GM20431 (cell line): Measurements from ENCODE around the gene CELF4.

ENCODE experiments used
- in situ Hi-C: fragments of 300-500 bp; cut with MseI, MboI; formaldehyde crosslinking; loops from one replicate; pipeline ENCODE4 v1.15.0; 2020; ENCODE audit warnings: low sequenced_read_pairs; ENCODE audit not compliant: unreplicated experiment

The CELF4 gene

GRCh38 chr18:37336568-37337285 is 228.9 kb downstream of the CELF4 start:
- in situ Hi-C loops, result no loop called here

GRCh38 chr18:37335409-37335736 is 230.2 kb downstream of the CELF4 start:
- in situ Hi-C loops, result no loop called here

GRCh38 chr18:37334631-37335408 is 230.8 kb downstream of the CELF4 start:
- in situ Hi-C loops, result no loop called here

DNA sequence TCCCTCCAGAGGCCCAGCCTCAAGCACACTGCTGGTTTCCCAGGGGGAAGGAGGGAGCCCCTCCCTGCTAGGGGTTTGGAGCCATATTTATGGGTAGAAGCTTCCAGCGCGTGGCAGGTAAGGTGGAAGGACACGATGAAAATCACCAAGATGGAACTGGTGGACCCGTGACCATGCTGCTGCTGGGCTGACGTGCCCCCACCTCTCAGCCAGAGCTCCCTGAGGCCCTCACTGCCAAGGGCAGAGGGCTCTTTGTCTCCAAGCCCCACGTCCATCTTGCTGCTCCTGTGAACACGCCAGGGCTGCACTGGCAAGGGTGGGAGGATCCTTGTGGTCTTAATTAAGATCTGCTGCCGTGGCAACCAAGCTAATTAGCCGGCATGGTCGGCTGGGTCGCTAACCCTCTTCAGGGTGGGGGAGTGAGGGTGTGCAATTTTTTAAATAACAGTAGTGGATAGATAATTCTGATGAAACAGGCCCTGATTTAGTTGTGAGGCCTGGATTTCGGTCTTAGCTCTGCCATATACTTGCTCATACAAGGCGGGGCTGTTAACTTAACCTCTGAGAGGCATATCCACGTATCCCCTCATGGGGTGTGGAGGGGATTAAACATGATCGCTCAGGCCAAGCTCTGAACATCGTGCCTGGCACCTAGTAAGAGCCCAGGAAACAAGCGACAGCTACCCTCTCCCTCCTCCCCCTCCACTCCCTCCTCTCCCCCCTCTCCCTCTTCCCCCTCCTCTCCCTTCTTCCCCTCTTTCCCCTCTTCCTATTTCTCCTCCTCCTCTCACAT is 232.8 kb downstream of the CELF4 start:
- in situ Hi-C loops, result no loop called here

- in situ Hi-C loops, result no loop called here
Measured at GRCh38 chr18:37332219-37332618, 233.4 kb downstream of the CELF4 start.

GRCh38 chr18:37330173-37330572 is 235.4 kb downstream of the CELF4 start:
- in situ Hi-C loops, result no loop called here

DNA sequence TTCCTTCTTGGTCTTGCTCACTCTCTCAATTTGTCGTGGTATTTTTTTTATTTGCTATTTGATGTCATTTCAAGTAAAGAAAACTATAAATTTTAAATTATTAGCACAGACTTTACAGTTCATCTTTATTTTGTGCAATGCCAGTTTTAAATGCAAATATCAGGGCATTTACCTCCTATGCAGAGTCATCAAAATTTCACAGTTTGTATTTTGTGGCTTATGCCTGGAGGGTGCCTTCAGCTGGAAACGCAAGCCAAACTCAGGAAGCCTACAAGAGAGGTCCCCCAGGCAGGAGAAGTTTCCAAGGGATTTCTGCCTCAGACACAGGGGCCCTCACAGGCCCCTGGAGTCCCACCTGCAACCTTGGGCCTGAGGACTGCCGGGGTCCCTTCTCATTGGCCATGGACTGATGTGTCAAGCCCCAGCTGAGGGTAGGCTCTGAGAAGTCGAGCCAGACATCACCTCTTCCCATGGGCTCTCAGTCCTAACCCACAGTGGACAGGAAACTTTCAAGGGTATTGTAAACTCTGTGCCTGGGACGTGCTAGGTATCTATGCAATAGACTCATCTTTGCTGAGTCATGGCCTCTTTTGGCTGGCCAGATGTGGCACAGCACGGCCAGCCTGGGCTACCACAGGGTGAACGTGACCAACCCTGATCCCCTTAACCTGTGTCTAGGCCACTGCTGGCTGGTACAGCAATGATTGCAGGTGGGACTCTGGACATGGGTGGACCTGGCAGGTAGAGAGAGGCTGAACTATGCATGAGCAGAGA is 236.5 kb downstream of the CELF4 start:
- in situ Hi-C loops, result no loop called here

DNA sequence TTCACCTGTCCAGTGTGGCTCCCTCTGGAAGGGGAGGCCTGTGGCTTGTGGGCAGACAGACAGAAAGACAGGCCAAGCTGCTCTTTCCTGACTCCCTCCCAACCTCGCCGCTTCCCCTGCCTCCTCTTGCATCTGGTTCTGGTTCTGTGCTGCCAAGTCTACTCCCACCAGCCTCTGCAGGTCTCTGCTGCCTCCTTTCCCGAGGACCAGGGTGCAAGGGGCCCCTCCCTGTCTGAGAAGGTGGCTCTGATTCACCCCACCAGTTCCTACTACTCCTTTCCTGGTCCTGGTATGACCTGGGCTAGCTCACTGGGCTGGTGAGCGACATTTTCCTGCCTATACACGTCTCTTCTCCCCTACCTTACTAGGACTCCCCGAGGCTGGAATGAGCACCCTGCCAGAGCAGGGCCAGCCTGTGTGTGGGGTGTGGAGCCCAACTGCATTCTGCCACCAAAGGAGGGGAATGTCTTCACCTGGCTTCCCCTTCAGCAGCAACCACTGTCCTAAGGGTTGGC is 238.5 kb downstream of the CELF4 start:
- in situ Hi-C loops, result no loop called here

- in situ Hi-C loops, result no loop called here
Measured at GRCh38 chr18:37322492-37323035, 243.0 kb downstream of the CELF4 start.

DNA sequence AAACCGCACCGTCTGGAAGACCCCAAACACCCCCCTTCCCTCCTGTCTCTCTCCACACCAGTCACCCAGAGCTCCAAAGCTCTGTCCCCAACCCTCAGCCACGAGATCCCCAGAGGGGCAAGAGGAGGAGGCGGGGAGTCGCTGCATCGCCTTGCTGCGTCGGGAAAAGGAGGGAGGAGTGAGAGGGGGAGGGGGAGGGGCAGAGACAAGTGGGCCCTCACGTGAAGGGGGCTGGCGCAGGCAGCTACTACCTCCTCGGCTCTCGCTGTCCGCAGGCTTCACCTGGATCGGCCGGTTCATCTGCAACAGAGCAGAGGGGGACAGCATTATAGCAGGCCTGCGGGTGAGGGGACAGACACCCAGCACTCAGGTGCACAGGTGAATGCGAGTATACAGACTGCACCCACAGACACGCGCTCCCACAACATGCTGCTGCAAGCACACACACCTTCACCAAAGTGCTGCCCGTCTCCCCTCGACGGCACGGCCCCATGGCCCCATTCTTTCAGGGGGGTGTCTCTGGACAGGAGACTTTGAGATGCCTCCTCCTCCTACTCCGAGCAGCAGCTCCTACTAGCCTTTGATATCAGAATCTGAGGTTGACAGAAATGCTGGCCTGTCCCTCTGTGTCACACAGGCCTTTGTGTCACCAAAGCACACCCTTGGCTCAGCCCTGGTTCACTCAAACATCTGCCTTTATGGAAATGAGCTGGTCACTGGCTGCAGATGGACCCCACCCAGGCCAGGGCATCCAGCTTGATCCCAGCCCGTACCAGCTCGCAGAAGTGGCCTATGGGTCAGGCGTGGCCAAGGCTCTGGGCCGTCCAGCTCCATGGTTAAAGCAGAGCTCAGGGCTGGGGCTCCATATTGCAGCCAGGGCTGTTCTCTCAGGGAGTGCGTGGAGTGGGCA is 243.8 kb downstream of the CELF4 start:
- in situ Hi-C loops, result no loop called here

DNA sequence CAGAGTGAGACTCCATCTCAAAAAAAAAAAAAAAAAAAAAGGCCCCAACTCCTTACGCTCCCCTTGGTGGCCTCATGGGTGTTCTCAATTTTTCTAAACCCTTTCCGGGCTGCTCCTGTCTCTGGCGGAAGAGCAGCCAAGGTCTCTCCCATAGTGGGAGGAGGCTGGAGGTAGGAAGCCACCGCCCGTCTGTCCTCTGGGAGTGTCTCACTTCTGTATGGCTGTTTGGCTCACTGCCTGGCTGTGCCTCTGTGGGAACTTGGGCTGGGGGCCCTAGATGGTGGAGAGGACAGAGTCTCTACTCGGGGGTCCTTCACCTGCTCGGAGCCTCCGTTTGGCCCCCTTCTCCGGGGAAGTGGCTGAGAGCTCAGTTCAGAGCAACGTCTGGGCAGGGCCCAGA is 245.3 kb downstream of the CELF4 start:
- in situ Hi-C loops, result no loop called here

DNA sequence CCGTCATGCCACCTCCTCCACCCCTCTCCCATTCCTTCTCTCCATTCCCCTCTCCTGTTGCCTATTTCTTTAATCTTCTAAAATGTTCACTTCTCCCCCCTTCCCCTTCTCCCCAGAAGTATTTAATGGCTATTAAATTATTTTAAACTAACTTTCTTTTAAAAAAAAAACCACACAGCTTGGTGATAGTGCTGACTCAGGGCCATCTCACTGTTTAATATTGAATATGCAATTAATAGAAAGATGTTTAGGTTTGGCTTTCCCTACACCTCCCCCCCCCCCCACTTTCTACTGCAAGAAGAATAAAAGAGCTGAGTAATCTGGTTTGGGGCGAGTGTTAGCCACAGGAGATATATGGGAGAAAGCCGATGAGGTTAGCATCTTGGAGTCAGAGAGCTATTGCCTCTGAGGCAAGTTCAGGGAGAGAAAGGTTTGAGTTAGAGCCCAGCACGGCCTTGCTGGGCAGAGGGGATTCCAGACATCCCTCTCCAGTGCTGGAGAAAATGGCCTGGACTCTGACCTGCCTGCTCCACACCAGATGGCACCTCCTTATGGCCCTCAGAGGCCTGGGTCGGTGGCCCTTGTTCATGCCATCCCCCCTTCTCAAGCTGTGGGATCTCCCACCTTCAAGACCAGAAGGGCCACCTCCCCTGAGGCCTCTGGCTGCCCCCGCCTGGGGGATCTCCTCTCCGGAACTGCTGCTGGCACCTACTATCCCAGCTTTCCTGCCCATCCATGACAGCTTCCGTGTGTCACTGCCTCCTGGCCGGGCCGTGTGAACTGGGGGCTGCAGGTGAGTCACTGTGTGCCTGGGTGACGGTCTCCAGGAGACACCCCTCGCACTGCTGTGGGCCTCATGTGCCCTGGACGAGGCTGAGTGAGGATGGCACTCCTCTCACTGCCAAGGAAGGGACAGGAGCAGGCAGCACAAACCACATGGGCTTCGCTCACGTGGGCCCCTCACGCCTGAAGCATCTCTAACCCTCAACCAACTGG is 246.9 kb downstream of the CELF4 start:
- in situ Hi-C loops, result no loop called here

- in situ Hi-C loops, result no loop called here
Measured at GRCh38 chr18:37317486-37317885, 248.1 kb downstream of the CELF4 start.

GRCh38 chr18:37316468-37316867 is 249.1 kb downstream of the CELF4 start:
- in situ Hi-C loops, result no loop called here

DNA sequence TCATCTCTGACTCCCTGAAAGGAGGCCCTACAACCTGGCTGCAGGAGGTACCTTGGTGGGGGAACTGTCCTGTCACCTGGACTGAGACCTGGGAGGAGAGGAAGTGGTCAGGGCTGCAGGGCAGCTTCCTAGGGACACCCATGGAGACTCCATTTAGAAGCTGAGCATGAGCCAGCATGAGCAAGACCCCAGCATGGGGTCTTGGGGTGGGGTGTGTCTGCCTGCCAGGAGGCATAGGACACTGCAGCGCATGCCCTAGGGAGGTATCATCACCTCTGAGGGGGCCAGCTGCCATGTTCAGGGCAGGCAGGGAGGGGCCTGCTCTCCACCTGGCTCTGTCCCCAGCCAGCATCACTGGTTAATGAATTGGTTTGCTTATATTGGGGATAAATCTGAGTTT is 249.7 kb downstream of the CELF4 start:
- in situ Hi-C loops, result no loop called here

- in situ Hi-C loops, result no loop called here
Measured at GRCh38 chr18:37314534-37314933, 251.1 kb downstream of the CELF4 start.

- in situ Hi-C loops, result no loop called here
Measured at GRCh38 chr18:37313624-37314023, 252.0 kb downstream of the CELF4 start.

GRCh38 chr18:37309861-37310260 is 255.7 kb downstream of the CELF4 start:
- in situ Hi-C loops, result no loop called here
